CD4-positive, alpha-beta T cell treated with Interleukin-12 subunit alpha and Interleukin-12 subunit beta, for 1 hour (primary cell): ENCODE data around the gene RPN1.
A peak's percentile ranks its signal among the peaks of the same experiment; 100 is the strongest.

Source experiments
- DNase-seq: peaks from one replicate; pipeline ENCODE4 v3.0.0-alpha.2; 2020

RPN1 gene

DNA sequence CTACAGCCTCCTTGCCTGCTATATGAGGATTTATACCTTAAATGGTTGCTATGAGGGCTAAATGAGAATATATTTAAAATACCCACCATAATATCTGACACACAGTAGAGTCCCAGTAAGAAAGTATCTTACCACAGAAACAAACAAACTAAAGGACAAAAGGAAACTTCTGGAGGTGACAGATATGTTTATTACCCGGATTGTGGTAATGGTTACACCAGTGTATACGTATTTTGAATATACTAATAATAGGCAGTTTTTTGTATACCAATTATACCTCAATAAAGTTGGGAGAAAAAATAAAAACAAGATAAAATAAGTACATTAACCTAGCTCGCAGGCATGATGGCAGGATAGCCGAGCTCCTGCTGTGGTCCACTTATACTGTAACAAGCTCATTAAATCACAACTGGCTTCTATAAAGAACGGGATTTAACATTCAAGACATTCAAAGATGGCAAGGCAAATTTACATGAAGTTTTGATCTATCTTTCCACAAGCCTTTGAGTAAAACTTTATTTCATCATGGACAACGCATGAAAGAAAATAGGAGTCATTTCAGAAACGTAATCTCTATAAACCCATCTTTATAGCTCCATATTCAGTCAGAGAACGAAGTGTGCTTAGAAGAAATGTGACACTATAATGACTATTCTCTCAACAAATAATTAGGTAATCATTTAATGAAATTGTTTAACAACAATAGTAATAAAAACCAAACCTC is 1.5 kb downstream of the RPN1 start:
- DNase-seq = no peak

DNA sequence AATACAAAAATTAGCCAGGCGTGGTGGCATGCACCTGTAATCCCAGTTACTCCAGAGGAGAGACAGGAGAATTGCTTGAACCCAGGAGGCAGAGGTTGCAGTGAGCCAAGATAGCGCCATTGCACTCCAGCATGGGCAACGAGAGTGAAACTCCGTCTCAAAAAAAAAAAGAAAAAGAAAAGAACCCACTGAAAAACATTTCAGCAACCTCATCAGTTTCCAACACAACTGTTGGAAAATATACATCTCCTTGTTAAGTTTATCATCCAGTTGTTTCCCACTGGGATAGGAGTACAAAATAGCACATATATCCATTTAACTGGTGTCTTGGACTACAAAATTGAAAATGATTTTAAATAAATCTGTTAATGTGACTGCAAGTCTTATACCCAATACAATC is 2.2 kb downstream of the RPN1 start:
- no peak for DNase-seq

DNA sequence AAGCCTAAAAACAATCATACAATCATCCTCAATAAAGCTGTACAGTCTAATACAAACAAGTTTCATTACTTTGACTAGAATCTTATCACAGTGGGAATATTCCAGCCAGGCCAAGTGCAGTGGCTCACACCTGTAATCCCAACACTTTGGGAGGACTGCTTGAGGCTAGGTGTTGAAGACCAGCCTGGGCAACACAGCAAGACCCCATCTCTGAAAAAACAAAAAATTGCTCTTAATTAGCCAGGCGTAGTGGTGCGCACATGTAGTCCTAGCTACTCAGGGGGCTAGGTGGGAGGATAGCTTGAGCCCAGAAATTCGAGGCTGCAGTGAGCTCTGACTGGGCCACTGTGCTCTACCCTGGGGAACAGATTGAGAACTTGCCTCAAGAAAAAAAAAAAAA is 3.3 kb downstream of the RPN1 start:
- no peak for DNase-seq

DNA sequence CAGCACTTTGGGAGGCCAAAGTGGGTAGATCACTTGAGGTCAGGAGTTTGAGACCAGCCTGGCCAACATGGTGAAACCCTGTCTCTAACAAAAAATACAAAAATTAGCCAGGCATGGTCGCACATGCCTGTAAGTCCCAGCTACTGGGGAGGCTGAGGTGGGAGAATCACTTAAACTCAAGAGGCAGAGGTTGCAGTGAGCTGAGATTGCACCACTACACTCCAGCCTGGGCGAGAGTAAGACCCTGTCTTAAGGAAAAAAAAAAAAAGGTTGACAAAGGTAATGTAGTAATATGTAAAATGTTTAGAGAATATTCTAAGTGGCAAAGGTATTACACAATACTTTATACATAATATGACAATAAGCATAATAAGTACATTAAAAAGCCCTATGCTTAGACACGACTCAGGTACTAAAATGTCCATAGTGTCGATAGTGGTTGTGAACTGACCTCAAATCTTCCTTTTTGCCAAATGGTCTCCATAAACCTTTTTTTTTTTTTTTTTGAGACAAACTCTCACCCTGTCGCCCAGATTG is 16.5 kb downstream of the RPN1 start:
- no peak for DNase-seq

DNA sequence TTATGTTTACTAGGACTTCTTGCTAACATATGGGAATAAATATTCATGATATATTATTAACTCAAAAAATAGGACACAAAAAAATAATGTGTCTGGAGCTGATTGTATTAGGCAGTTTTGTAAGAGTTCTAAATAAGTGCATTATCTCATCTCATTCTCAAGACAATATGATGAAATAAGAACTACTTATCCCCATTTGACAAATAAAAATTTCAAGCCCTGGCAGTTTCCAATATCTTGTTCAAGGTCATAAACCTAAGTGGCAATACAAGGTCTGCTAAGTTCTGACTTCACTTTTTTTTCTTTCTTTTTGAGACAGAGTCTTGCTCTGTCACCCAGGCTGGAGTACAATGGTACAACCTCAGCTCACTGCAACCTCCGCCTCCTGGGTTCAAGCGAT is 18.3 kb downstream of the RPN1 start:
- DNase-seq = no peak

DNA sequence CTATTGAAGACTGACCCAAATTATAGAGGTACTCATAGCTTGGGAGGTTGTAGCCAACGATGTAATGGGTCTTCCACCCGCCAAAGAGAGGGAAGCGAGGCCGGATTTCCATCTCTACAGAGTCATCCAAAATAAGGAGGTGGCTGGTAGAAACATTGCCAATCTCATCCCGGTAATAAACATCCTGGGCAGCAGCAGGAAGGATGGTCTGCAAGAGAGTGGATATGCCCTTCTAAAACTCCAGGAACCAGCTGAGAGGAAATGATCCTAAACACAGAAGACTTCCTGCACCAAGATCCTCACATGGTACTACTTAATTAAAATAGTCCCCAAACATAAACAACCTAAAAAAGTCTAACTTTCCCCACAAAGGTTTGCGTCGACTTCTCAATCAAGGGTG is 20.7 kb downstream of the RPN1 start:
- no peak for DNase-seq

DNA sequence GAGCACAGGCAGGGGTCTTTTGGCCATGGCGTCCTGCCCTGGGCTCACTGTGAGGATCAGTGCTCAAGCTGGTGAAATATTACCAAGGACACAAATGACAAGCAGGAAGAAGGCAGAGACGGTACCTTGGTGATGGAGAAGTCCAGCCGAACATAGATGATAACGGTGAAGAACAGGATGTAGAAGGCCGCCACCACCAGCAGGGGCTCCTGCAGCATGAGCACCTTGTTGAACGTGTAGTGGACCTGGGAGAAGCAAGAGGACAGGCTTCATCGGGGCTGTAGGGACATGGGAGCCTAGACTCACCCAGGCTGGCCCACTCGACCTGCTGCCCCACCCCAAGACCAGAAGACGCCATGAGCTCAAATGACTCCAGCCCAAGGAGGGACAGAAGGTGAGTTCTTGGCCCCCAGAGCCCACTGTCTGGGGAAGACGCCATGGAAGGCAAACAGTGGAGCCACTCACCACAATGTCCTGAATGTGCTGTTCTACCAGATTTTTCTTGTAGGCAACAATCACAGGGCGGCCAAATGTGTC is 25.1 kb downstream of the RPN1 start:
- DNase-seq = no peak

DNA sequence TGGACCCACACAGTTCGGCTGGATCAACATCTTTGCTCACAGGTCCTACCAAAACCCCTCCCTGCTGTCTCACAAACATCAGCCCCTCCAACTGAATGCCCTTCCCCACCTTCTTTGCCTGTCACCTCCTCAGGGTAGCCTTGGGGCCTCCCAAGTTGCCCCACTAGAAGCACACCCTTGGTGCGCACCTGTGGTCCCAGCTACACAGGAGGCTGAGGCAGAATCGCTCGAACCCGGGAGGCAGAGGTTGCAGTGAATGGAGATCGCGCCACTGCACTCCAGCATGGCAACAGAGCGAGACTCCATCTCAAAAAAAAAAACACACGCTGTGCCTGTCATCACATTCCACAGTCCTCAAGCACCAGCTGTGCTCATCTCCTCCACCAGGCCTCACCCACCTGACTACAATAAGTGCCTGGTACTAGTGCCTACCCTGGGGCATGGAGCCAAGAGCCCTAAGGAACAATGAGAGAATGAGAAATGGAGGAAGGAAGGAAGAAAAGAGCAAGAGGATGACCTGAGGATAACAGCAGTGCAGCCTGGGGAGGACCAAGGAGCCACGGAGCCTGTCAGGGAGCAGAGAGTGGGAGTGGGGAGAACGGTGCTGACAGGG is 26.0 kb downstream of the RPN1 start:
- no peak for DNase-seq

DNA sequence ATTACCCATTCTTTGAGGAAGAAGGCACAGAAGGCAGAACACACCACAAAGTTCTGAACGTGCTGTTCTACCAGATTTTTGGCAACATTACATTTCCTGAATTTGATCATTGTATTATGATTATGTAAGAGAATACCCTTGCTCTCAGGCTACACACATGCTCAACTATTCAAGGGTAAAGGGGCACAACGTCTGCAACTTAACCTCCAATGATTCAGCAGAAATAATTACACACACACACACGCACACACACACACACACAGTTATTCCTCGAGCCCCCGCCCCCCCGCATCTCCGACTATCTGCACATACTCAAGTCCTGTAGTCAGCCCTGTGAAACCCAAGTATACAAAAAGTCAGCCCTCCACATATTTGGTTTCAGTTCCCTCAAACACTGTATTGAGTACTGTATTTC is 26.8 kb downstream of the RPN1 start:
- no peak for DNase-seq

DNA sequence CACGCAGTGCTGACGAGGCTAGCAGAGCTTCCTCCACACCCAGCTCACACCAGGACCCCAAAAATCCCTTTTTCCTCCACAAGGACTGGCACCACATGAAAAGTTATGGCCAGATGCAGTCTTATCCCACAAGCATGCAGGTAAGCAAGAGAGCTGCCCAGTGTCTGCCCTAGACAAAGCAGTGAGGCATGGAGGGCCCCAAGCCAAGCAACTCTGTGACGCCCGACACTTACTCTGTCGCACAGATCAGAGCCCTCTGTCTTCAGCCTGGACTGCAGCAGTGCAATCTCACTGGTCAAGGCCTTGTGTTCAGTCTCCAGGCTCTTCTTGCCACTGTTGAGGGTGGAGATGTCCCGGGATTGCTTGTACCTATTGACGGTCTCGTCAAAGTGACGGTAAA is 28.7 kb downstream of the RPN1 start:
- DNase-seq = no peak

DNA sequence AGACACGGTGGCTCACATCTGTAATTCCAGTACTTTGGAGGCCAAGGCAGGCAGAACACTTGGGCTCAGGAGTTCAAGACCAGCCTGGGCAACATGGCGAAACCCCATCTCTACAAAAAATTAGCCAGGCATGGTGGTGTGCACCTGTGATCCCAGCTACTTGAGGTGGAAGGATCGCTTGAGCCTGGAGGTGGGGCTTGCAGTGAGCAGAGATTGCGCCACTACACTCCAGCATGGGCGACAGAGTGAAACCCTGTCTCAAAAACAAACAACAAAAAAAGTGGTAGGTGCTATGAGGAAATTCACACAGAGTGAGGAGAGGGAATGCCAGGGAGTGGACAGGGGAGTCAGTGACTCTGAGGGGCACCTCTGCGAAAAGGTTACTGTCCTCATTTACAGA is 29.4 kb downstream of the RPN1 start:
- DNase-seq = no peak

DNA sequence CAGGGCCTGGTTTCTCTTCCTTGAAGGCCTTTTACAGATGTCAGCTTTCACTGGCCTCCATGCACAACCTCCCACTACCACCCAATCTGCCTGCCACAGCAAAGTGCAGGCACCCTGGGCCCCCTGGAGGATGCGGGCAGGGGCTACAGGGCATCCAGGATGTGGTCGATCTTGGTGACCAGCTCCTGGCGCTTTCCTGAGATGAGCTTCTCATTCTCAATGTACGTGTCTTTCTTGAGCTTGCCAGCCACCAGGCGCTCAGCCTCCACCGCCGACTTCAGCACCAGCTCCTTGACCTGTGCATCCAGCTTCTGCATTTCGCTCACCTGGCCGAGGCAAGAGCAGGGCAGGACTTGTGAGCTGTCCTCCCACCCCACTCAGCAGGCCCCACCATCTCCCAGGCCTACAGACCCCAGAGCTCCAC is 30.3 kb downstream of the RPN1 start:
- no peak for DNase-seq

DNA sequence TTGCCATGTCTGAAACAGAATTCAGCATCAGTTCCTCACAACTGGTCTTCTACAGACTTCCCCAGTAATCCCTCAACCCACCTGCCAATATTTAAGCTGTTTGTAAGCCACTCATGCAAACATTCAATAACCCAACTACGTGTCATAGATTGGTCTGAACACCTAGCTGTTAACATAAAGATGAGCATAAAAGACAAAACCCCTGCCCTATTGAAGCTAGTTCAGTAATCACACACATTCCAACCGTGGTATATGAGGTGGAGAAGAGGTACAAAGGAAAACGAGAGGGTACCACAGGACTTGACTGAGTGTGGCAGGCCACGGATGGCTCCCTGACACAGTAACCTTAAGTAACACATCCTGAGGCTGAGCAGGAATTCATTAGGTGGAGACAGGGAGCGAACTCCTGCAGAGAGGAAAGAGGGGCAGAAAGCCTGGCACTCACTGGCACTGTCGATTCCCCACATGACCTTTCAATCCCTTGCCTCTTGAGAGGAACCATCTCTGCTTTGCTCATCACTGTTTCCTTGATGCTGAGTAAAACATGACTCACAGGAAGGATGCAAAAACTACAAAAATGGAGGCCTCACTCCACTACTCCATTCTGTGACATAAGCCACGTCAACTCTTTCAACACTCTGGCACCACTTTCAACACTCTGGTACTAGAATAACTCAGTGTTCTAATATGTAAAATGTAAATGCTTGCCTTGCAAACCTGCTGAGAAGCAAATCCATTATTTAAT is 31.3 kb downstream of the RPN1 start:
- DNase-seq = no peak

DNA sequence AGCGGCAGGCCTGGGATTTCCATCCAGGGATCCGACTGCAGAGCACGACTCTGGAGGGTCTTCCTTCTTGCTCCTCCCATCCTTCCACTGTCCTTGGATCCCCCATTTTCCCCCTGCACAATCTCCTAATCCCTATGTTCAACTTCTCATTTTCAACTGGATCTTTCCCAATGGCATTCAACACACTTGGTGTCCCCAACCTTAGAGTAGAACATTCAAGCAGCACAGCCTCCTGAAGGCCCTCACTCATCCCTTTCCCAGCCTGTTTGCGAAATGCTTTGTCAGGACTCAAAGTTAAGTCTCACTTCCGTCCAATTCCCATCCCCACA is 32.3 kb downstream of the RPN1 start:
- DNase-seq = no peak

DNA sequence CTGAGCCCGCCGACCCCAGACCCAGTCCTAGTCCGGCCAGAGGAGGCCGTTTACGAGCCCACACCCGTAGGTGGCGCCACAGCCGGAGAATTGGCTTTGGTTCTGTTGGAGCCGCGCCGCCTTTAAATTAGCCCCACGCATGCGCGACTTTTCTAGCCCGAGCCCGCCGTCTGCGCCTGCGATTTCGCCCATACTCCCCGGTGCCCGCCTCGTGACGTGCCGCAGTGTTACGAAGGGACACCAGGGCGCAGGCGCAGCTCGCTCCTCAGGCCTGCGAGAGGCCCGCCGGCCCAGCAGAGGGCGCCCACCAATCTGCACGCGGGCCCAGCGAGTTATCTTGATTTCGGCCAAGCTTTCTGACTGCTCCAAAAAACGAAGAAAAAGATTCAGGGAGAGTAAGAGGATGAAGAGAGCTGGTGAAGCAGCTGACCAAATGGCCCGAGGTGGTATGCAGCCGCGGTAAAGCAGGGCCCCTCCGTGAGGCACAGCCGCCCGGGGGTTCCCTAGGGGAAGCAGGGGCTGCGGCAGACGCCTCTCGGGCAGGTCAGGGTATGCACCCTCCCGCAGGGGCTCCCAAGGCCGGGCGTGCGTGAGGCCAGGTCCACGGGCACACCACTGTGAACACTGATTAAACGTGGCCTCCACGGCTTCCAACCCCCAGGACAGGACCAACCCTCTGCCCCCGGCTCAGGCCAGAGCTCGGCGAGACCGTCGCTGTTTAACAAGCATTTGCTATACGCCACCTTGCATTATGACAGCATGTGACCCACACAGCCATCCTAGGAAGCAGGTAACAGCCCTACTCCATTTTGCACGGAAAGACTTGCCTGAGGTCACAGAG is 32.8 kb downstream of the RPN1 start:
- DNase-seq = peak; percentile 99

DNA sequence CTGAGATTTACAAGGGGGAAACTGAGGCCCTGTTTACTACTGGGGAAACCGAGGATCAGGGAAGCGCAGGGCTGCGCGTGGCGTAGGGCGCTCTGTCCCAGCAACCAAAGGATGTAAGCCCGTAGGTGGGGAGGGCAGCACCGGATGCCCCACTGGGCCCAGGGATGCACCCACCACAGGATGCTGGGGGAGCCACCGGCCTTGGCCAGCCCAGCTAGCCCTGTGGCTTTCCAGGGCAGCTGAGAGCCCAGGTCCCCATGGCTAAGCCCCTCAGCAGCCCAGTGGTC is 33.4 kb downstream of the RPN1 start:
- no peak for DNase-seq

DNA sequence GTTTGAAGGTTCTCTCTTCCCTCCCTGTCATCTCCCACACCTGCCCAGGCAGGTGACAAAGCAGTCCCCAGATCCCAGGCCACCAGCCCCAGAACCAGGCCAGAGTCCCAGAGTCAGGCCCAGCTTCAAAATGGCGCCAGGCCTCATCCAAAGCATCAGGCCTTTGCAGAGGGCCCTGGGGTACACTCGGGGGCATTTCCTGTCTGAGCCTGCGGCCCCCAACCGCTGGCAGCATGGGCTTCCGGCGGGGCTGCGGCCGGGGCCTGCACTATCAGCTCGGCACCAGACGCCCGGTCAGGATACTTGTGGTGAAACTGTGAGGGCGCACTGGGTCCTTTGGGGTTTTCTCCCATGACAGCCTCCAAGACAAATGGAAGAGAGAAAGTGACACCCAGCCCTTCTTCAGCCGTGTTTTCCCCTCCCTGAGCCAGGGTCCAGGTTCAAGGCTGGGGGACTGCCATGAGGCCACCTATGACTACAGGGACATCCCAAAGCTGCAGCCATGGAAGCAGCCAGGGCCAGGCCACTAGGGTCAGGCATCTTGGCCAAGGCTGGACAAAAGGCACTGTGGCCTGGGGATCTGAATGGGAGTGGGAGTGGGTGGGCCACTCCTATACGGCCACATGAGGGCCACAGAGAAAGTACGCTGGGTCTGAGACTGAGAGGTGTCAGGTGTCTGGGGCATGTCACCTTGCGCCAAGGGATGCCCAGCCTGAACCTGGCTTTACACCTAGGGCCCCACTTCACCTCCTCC is 33.9 kb downstream of the RPN1 start:
- no peak for DNase-seq

DNA sequence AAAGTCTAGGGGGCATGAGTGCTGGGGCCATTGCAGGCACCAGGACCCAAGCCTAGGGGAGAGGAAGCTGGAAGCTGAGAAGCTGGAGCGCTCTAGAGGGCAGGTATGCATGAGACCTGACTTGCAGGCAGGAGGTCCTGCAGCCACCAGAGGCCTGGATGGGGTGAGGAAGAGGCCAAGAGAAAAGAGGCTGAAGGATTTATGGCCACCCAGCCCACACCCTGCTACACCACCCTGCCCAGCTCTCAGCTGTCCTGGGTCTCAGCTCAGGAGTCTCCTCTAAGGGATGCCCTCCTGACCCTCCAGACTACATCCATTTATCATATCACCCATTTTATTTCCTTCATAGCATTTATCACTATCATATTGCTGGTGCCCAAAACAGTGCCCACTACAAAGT is 36.5 kb downstream of the RPN1 start:
- DNase-seq = no peak

DNA sequence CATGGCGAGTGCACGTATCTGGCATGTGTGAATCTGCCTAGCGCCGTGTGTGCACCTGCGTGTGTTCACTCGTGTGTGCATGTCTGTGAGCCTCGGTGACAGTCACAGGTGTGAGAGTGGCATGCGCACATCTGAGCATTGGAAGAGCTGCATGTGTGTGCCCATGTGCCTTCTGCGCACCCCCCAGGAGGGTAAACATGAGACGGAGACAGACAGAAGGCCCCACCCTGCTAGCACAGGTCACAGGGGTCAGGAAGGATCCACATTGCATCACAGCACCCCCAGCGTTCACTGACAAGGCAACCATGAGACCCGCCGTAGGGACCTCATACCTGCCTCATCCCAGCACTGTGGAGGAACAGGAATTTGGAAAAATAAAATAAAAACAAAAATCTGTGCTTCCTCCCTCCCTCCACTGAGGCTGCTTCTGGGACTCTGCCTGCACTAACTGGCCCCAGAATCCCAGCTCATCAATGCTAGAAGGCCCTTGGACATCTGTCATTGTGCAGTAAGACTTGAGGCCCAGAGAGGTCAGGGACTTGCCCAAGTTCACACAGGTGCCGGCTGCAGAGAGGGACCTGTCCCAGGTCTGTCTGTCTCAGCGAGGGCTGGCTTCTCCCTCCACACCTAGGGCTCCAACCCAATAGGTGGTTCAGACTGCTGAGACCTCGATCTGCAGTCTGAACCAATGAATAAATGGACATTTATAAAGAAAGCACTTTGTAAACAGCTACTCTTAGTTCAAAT is 37.4 kb downstream of the RPN1 start:
- DNase-seq = no peak

DNA sequence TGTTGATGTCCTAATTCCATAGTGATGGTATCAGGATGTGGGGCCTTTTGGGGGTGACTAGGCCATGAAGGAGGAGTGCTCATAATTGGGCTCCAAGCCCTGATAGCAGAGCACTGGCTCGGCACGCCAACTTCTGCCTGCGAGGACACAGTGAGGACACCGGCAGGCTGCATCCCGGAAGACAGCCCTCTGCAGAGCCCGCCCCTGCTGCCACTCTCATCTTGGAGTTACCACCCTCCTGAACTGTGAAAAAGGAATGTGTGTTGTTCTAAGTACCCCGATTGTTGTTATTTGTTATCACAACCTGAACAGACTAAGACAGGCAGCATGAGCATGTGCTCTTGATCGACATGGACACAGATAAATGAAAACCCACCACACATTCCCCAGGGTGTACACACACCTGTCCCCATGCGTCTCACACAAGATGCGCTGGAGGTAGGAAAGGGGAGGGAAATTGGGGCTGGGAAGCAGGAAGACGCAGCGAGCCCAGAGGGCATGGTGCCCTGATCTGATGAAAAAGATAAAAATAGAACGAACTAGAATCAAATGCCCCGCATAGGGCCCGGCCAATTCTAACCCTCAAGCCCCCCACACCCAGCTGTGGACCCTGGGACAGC is 40.1 kb downstream of the RPN1 start:
- no peak for DNase-seq

DNA sequence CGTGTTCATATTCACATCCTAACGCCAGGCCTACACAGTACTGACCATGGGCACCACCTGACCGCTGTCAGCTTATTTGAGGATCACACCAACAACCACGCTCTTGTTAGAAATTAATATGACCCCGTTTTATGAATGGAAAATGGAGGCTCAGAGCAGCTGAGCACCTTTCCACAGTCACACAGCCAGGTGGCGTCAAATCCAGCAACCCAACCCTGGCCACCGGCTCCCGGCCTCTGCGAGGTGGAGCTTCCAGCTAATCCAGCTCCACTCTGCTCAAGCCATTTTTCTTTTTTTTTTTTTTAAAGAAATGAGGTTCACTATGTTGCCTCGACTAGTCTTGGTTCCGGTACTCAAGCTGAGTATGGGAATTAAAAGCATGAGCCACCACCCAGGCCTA is 41.3 kb downstream of the RPN1 start:
- DNase-seq = no peak
